ENCODE results near the gene FNIP1.
"Not testable (repeated sequence)": the region's sequence is repeated elsewhere in the genome, so short reads cannot be mapped to it uniquely, and the experiment has no call there.

Gene FNIP1

GRCh38 chr5:131786900-131787692, 9.7 kb downstream of the FNIP1 start:
- DNase-seq (ENCODE audit: low read depth, low spot score) = no peak

DNA sequence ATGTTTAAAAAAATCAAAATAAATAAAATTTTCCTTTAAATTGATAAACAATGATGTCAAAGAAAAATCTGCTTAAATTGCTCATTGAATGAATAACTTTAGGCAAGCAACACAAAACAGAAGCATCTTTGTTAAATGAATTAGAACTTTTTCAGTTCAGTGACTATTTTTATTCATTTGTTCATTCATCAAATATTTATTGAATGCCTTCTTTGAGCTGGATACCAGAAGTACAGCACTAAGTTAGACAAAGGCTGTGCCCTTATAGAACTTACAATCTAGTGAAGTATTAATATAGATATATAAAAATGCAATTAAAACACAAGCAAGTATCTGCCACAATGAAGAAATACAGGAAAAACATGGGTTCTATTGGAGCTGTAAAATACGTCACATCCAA, 10.8 kb downstream of the FNIP1 start:
- no peak for DNase-seq (ENCODE audit: low read depth, low spot score)

- no peak for DNase-seq (ENCODE audit: low read depth, low spot score)
Measured at GRCh38 chr5:131783874-131784273, 12.9 kb downstream of the FNIP1 start.

DNA sequence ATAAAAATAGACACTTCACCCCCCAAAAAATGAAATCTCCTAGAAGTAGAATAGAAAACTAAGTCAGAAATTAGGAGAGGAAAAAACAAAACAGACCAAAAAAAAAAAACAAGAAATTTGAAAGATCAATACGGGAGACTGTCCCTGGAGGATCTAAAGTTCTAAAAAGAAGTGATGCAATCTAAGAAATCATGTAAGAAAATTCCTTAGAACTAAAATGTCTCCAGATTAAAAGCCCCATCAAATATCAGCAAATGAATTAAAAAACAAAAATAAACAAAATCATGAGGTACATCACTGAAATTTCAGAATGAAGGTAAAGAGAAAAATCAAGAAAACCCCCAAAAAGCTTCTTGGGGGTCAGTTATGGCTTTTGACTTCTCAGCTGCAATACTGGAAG, 13.5 kb downstream of the FNIP1 start:
- no peak for DNase-seq (ENCODE audit: low read depth, low spot score)

DNA sequence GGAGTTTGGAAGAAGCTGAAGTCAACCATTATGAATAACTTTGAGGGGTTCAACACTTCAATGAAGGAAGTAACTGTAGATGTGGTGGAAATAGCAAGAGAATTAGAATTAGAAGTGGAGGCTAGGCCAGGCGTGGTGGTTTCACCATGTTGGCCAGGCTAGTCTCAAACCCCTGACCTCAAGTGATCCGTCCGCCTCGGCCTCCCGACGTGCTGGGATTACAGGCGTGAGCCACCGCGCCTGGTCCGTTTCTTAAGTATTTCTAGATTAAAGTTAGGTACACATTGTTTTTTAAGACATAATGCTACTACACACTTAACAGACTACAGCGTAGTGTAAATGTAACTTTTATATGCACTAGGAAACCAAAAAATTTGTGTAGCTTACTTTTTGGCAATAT, 14.1 kb downstream of the FNIP1 start:
- DNase-seq (ENCODE audit: low read depth, low spot score) = no peak

DNA sequence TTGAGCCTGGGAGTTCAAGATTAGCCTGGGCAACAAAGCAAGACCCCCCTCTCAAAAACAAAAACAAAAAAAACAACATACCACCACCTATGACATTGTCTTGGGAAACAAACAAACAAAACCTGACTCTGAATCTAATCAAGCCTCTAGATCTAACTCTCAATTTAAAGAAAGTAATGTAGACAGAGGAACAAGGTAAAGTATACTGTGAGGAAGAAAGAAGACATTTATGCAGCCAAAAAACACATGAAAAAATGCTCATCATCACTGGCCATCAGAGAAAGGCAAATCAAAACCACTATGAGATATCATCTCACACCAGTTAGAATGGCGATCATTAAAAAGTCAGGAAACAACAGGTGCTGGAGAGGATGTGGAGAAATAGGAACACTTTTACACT, 18.7 kb downstream of the FNIP1 start:
- not testable (repeated sequence) for DNase-seq (ENCODE audit: low read depth, low spot score)

- no peak for DNase-seq (ENCODE audit: low read depth, low spot score)
Measured at GRCh38 chr5:131776450-131776849, 20.4 kb downstream of the FNIP1 start.

DNA sequence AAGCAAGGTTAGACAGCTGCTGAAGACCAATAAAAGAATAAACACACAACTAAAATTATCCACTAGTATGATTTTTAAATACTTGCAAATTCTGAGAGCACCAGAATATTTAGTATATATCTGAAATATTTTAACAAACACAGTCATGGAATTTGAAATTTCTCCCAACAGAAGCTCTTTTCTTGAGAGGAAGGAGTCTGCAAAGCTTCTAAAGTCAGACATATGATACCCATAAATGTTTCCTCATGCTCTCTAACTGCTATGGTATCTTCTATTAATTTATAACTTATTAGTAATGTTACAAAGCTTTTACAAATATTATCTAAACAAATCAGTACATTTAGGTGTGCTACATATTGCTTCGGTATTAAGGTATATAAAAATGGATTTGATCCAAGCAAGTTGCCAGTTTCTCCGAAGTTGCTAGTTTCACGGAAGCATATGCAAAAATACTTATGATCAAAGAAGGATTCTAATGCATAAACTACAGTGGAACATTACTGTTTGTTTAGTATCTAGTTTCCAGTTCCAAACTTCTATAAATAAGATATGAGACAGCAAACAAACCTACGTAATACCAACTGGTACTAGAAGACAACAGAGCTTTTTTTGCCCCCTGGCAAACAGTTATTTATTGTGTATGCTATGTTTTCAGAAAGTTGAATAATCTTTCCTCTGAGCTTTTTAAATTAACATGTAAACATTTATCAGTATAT, 22.0 kb downstream of the FNIP1 start:
- DNase-seq (ENCODE audit: low read depth, low spot score) = no peak

DNA sequence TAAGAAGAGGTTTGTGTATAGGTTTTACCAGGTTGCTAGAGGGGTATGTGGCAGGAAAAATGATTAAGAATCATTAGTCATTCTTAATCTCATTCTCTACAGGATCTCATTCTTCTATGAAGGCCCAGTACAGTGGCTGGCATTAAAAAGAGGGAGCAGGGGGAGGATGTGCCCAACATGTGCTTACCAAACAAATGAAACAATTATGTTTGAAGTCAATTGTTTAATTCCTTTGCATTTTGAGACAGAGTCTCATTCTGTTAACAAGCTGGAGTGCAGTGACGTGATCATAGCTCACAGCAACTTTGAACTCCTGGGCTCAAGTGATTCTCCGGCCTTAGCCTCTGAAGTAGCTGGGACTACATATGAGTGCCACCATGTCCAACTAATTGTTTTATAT, 23.0 kb downstream of the FNIP1 start:
- DNase-seq (ENCODE audit: low read depth, low spot score) = no peak

DNA sequence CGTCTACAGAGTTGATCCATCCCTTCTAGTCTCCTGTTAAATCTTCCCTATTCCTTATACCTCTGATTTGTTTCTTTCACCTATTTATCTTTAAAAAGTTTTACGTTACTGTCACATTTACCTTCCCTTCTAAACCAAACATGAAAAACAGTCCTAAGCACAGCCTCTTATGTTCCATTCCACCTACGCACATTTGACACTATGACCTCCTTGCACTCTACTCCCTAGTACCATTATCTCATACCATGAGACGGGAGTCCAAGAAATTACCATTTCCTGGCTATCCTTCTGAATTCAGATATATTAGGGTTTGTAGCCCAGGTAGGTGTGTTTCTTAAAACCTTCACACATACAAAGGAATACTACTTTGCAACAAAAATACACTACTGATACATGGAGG, 25.1 kb downstream of the FNIP1 start:
- no peak for DNase-seq (ENCODE audit: low read depth, low spot score)

GRCh38 chr5:131769961-131770360, 26.9 kb downstream of the FNIP1 start:
- no peak for DNase-seq (ENCODE audit: low read depth, low spot score)

- DNase-seq (ENCODE audit: low read depth, low spot score) = no peak
Measured at GRCh38 chr5:131769336-131769735, 27.5 kb downstream of the FNIP1 start.

DNA sequence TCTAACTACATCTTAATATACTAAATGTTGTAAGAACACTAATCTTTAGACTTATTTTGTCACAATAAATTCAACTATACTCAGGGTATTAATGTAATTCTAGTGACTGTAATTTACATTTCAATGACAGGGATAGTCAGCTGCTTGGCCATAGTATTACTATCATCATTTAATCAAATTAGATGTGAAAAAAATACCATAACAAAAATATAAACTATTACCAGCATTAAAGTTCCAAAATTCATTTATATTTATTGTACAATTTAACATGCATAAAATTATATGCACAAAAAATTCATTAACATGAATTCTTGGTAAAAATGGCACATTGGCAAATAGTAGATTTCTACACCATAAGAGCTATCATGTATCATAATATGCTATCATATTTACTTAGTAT, 28.9 kb downstream of the FNIP1 start:
- no peak for DNase-seq (ENCODE audit: low read depth, low spot score)

DNA sequence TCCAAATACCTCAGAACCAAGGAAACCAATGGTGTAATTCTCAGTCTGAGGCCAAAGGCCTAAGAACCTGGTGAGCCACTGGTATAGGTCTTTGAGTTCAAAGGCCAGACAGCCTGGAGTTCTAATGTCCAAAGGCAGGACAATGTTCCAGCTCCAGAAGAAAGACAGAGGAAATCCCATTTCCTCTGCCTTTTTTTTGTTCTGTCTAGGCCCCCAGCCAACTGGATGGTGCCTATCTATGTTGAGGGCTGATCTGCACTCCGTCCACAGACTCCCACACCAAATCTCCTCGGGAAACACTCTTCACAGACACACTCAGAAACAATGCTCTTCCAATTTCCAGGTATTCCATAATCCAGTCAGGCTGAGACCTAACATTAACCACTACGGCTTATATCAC, 30.1 kb downstream of the FNIP1 start:
- DNase-seq (ENCODE audit: low read depth, low spot score) = no peak

DNA sequence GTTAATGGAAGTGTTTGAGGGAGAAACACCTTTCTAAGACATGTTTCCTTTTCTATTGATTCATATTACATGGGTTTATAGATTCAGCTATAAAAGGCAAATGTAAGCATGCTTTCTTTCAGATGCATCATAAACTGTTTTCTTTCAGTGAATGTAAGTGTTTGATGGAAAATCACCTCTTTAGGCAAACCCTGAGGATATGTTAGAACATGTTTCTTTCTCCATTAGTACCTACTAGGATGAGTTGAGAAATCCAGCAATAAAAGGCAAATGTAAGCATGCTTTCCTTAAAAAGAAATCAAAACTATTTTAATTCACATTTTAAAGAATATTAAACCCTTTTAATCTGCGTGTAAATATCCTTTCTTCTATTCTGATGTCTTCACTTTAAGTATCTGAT, 31.6 kb downstream of the FNIP1 start:
- DNase-seq (ENCODE audit: low read depth, low spot score) = no peak

DNA sequence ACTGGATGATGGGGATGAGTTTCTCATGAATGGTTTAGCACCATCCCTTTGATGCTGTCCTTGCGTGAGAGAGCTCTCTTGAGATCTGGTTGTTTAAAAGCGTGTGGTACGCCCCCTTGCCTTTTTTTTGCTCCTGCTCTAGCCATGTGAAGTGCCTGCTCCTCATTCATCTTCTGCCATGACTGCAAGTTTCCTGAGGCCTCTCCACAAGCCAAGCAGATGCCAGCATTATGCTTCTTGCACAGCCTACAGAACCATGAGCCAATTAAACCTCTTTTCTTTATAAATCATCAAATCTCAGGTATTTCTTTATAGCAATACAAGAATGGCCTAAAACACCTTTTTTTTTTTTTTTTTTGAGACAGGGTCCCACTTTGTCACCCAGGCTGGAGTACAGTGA, 32.8 kb downstream of the FNIP1 start:
- no peak for DNase-seq (ENCODE audit: low read depth, low spot score)

GRCh38 chr5:131760793-131761192, 36.0 kb downstream of the FNIP1 start:
- DNase-seq (ENCODE audit: low read depth, low spot score) = no peak

DNA sequence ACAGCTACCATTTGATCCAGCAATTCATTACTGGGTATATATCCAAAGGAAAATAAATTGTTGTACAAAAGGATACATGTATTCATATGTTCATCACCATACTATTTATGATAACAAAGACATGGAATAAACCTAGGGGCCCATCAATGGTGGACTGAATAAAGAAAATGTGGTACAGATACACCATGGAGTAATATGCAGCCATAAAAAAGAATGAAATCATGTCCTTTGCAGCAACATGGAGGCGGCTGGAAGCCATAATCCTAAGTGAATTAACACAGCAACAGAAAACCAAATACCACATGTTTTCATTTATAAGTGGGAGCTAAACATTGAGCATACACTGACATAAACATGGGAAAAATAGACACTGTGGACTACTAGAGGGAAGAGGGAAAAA, 37.1 kb downstream of the FNIP1 start:
- no peak for DNase-seq (ENCODE audit: low read depth, low spot score)

DNA sequence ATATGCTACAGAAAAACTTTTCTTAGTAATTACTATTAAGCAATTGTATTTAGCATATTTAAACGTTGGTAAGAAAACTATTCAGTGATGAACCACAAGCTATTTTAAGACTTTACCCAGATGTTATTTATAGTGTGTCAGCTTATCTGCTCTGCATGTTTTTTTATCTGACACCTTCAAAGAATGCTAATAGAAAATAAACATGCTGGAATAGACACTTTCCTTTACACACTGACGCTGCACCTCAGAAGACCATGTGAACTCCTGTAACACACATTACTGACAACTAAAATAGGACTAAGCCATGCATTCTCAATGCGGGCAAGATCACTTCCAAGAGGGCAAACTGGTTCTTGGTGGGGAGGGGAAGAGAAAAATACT, 38.3 kb downstream of the FNIP1 start:
- no peak for DNase-seq (ENCODE audit: low read depth, low spot score)

- DNase-seq (ENCODE audit: low read depth, low spot score) = no peak
Measured at GRCh38 chr5:131757830-131758519, 38.8 kb downstream of the FNIP1 start.

DNA sequence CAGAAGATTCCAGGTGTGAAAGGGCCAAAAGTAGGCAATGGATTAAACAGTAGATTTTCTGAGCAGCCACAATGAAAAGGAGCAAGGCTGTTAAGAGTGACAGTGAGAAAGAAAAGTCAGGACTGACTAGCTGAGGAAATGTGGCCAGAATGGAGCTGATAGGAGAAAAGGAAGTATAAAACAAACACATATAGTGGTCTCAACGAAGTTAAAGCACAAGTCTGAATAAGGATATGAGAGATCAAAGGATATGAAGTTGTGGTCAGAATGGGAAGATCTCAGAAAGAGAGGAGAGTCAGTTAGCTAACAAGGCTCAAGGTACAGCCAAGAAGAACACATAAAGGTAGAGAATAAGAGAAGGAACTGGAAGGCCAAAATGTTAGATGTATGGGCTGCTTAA, 39.9 kb downstream of the FNIP1 start:
- DNase-seq (ENCODE audit: low read depth, low spot score) = no peak

- DNase-seq (ENCODE audit: low read depth, low spot score) = no peak
Measured at GRCh38 chr5:131754363-131754762, 42.5 kb downstream of the FNIP1 start.

- no peak for DNase-seq (ENCODE audit: low read depth, low spot score)
Measured at GRCh38 chr5:131751506-131751905, 45.3 kb downstream of the FNIP1 start.

Measured in smooth muscle cell of the brain vasculature (primary cell).